ENCODE data around the gene NEMP1. TPM values are rescaled to one million over a fixed set of nuclear protein-coding genes. Genes with fewer than 3 reads are reported as not detected.
"Not testable (repeated sequence)": the region's sequence is repeated elsewhere in the genome, so short reads cannot be mapped to it uniquely, and the experiment has no call there.

The NEMP1 gene
- total RNA-seq, 1 donor from 2014 or later, result 32.0 TPM

- H3K4me1 Mint-ChIP-seq (ENCODE audit: unreplicated experiment), result peaks cover 17% of the 10 kb centered on the region
- peak; percentile 98 for TF ChIP-seq CTCF (conservative IDR thresholded peaks at IDR 0.05)
- peak; percentile 80 for DNase-seq (ENCODE audit: extremely low spot score, unreplicated experiment)
Measured at GRCh38 chr12:57124261-57124877, 45.8 kb upstream of the NEMP1 start.

DNA sequence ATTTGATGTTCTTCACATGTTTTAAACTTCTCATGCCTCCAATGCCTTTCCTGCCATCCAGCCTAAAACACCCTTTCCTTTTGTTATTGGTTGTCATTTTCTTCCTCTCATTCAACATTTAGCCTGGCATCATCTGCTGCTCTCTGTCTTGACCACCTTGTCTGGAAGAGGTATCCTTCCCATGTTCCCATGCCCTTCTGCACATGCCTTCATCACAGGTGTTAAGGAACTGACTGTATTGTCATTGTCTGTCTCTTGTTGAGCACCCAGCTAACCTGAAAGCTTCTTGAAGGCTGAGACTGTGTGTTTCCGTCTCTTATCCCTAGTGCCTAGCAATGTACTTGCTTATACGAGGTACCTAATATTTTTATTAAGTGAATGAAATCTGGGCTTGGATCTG lies 45.2 kb upstream of the NEMP1 start:
- peaks cover 17% of the 10 kb centered on the region for H3K4me1 Mint-ChIP-seq (ENCODE audit: unreplicated experiment)

More at GRCh38 chr12:57124261-57124877, 45.8 kb upstream of the NEMP1 start:
- Mint-ChIP-seq H3K27ac (peak overlapping the region; percentile 5), H3K9me3 (no peaks in the 10 kb centered on the region), H3K27me3 (no peaks in the 10 kb centered on the region), H3K4me3 (peak overlapping the region; percentile 2), H3K36me3 (no peaks in the 10 kb centered on the region)

GRCh38 chr12:57120718-57121117 lies 42.1 kb upstream of the NEMP1 start:
- H3K4me1 Mint-ChIP-seq (ENCODE audit: unreplicated experiment); H3K9me3 Mint-ChIP-seq; H3K27ac Mint-ChIP-seq; H3K4me3 Mint-ChIP-seq; DNase-seq (ENCODE audit: extremely low spot score, unreplicated experiment); H3K36me3 Mint-ChIP-seq; H3K27me3 Mint-ChIP-seq: not testable (repeated sequence)

More for the DNA sequence above, 45.2 kb upstream of the NEMP1 start:
- TF ChIP-seq CTCF (conservative IDR thresholded peaks at IDR 0.05), result no peak
- Mint-ChIP-seq H3K4me3 (no peak overlapping the region), H3K36me3 (no peaks in the 10 kb centered on the region), H3K27ac (no peak overlapping the region), H3K27me3 (no peaks in the 10 kb centered on the region), H3K9me3 (no peaks in the 10 kb centered on the region)
- DNase-seq (ENCODE audit: extremely low spot score, unreplicated experiment), result no peak

DNA sequence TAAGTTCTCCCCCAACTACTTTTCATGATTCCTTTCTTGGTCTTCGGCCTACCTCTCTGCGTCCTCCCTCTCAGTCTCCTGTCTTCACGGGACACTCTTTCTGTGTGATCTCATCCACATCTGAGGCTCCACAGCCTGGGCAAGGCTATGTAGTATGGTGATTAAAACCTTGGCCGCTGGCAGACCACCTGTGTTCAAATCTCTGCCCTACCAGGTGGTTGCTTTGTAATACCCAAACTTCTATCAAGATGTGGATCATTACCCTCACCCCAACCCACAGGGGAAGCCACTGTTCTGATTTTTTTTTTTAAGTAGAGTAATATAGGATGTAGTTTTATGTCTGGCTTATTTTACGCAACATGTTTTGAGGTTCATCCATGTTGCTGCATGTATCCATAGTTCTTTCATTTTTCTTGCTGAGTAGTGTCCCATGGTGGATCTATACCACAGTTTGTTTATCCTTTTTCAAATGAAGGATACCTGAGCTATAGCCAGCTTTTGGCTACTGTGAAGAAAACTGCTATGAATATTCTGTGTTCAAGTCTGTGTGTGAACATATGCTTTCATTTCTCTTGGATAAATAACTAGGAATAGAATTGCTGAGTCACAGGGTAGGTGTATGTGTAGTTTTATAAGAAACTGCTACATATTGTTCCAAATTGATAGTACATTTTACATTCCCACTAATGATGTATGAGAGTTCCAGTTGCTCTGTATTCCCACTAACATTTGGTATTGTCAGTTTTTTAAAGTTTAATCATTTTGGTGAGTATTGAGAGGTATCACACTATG lies 40.9 kb upstream of the NEMP1 start:
- no peak for DNase-seq (ENCODE audit: extremely low spot score, unreplicated experiment)
- H3K36me3 Mint-ChIP-seq, result no peaks in the 10 kb centered on the region
- TF ChIP-seq CTCF (conservative IDR thresholded peaks at IDR 0.05), result no peak

DNA sequence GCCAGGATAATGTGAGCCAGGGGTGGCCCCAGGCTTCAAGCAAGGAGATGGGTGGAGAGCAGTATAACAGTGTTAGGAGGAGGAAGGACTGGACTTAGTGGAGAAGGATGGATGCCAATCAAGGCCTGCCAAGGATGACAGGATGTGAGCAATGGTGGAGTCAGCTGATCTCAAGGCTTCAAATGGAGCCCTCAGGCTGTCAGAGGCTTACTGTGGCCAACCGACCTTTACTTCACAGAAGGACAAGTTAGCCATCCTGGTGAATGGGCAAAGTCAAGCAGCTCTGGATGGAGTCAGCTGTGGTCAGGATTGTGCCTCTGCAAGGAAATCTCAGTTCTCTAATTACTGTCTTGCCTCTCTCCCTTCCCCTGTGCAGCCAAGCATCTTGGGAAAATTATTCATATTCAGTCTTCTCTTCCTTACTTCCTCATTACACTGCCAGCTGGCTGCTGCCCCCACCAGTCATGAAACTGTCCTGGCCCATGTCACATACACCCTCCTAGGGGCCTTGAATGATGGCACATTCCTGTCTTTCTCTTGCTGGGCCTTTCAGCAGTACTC lies 40.2 kb upstream of the NEMP1 start:
- H3K36me3 Mint-ChIP-seq, result no peaks in the 10 kb centered on the region
- H3K27ac Mint-ChIP-seq, result no peak overlapping the region
- H3K27me3 Mint-ChIP-seq, result peaks cover 2% of the 10 kb centered on the region
- DNase-seq (ENCODE audit: extremely low spot score, unreplicated experiment), result no peak
- no peak for TF ChIP-seq CTCF (conservative IDR thresholded peaks at IDR 0.05)
- H3K4me3 Mint-ChIP-seq, result no peak overlapping the region
- no peaks in the 10 kb centered on the region for H3K4me1 Mint-ChIP-seq (ENCODE audit: unreplicated experiment)
- H3K9me3 Mint-ChIP-seq, result no peaks in the 10 kb centered on the region

More for the DNA sequence above, 40.9 kb upstream of the NEMP1 start:
- peaks cover 3% of the 10 kb centered on the region for H3K4me1 Mint-ChIP-seq (ENCODE audit: unreplicated experiment)
- H3K9me3 Mint-ChIP-seq, result no peaks in the 10 kb centered on the region
- H3K27me3 Mint-ChIP-seq, result peaks cover 2% of the 10 kb centered on the region
- H3K27ac Mint-ChIP-seq, result no peak overlapping the region
- no peak overlapping the region for H3K4me3 Mint-ChIP-seq

Measured in type B pancreatic cell (in vitro differentiated cells).